HL-60 (cell line): ENCODE data around the gene CFAP73.
A peak's percentile ranks its signal among the peaks of the same experiment; 100 is the strongest.

ENCODE experiments used
- GABPA ChIP-seq: IDR thresholded peaks from 2 replicates; pipeline ENCODE4 v1.6.1; 2012; ENCODE audit warnings: low read depth
- POLR2AphosphoS5 ChIP-seq: IDR thresholded peaks from 2 replicates; pipeline ENCODE4 v1.6.1; 2012; ENCODE audit warnings: low read depth
- SPI1 ChIP-seq: IDR thresholded peaks from 2 replicates; pipeline ENCODE4 v1.6.1; 2012; ENCODE audit warnings: low read depth, mild to moderate bottlenecking, borderline replicate concordance
- TF ChIP-seq, protein P1 (sequence below): IDR thresholded peaks from one replicate; pipeline ENCODE4 v1.5.1; 2011; ENCODE audit warnings: low read length, control low read depth, inconsistent platforms; ENCODE audit not compliant: insufficient read depth
- TF ChIP-seq, protein P2 (sequence below): IDR thresholded peaks from 2 replicates; pipeline ENCODE4 v1.6.1; 2012; ENCODE audit warnings: low read depth; ENCODE audit not compliant: insufficient replicate concordance

DNA sequence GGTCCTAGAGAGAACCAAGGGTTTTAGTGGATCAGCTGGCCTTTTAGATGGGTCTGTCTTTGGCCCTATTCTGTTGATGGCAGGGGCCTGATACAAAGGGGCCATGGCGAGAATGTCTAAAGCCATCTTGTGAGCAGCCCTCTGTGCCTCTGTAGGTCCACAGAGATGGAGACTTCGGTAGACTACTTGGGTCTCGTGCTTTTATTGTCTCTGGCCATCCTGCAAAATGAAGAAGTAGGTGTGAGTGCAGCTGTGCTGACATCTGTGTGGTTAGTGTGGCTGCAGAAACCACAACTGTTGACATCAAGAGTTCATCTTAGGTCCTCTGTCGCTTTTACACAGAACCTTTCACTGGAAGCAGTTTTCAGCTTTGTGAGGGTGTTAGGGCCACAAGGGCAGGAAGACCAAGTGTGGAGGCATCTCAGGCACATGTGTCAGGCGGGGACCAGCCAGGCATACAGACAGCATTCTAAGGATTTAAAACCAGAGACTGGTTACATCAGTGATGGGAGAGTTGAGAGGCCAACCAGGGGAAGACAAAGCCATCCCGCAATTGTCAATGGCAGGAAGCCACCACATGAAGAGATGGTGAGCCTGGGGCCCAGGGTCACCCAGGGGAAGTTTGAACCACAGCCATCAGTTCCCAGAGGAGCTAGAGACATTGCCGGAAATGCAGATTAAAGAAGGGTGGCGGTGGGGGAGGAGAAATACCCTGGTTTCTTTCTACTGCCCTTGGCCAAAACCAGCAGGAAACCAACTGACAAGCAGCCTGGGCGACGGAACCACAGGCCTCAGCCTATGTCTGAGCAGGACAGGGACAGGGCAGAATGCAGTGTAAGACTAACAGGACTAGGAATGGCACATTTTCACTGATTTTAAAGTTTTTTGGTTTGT lies 58.8 kb downstream of the CFAP73 start:
- TF ChIP-seq, protein P1, sequence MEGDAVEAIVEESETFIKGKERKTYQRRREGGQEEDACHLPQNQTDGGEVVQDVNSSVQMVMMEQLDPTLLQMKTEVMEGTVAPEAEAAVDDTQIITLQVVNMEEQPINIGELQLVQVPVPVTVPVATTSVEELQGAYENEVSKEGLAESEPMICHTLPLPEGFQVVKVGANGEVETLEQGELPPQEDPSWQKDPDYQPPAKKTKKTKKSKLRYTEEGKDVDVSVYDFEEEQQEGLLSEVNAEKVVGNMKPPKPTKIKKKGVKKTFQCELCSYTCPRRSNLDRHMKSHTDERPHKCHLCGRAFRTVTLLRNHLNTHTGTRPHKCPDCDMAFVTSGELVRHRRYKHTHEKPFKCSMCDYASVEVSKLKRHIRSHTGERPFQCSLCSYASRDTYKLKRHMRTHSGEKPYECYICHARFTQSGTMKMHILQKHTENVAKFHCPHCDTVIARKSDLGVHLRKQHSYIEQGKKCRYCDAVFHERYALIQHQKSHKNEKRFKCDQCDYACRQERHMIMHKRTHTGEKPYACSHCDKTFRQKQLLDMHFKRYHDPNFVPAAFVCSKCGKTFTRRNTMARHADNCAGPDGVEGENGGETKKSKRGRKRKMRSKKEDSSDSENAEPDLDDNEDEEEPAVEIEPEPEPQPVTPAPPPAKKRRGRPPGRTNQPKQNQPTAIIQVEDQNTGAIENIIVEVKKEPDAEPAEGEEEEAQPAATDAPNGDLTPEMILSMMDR = no peak
- TF ChIP-seq POLR2AphosphoS5 = peak; percentile 95
- TF ChIP-seq, protein P2, sequence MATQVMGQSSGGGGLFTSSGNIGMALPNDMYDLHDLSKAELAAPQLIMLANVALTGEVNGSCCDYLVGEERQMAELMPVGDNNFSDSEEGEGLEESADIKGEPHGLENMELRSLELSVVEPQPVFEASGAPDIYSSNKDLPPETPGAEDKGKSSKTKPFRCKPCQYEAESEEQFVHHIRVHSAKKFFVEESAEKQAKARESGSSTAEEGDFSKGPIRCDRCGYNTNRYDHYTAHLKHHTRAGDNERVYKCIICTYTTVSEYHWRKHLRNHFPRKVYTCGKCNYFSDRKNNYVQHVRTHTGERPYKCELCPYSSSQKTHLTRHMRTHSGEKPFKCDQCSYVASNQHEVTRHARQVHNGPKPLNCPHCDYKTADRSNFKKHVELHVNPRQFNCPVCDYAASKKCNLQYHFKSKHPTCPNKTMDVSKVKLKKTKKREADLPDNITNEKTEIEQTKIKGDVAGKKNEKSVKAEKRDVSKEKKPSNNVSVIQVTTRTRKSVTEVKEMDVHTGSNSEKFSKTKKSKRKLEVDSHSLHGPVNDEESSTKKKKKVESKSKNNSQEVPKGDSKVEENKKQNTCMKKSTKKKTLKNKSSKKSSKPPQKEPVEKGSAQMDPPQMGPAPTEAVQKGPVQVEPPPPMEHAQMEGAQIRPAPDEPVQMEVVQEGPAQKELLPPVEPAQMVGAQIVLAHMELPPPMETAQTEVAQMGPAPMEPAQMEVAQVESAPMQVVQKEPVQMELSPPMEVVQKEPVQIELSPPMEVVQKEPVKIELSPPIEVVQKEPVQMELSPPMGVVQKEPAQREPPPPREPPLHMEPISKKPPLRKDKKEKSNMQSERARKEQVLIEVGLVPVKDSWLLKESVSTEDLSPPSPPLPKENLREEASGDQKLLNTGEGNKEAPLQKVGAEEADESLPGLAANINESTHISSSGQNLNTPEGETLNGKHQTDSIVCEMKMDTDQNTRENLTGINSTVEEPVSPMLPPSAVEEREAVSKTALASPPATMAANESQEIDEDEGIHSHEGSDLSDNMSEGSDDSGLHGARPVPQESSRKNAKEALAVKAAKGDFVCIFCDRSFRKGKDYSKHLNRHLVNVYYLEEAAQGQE = peak; percentile 7
- peak; percentile 22; the same call in 1 of the 2 replicates for TF ChIP-seq GABPA
- TF ChIP-seq SPI1 = peak; percentile 67; the same call in 1 of the 2 replicates
